ENCODE data around the gene MGAT5.

The MGAT5 gene

GRCh38 chr2:134218414-134218813 lies 35.5 kb upstream of the MGAT5 start:
- H3K9me3 ChIP-seq (ENCODE audit: control insufficient read depth, low read length) = no peaks in the 10 kb centered on the region
- WGBS, 2 experiments (ENCODE audit: insufficient coverage in 2 of 2) = 88% methylated on average over 2 of the region's 3 CpGs; no CpG with 5 or more reads in 1 of the 2 experiments
- H3K36me3 ChIP-seq (ENCODE audit: control insufficient read depth, insufficient read depth, low read length) = no peaks in the 10 kb centered on the region
- H3K4me3 ChIP-seq (ENCODE audit: extremely low read depth, insufficient read depth, low read length, poor library complexity, severe bottlenecking) = no peak overlapping the region
- no peak overlapping the region for H3K27ac ChIP-seq (ENCODE audit: low read depth, low read length, severe bottlenecking)
- peaks cover 22% of the 10 kb centered on the region for H3K4me1 ChIP-seq (ENCODE audit: control insufficient read depth, insufficient read depth, low read length, poor library complexity, severe bottlenecking)

GRCh38 chr2:134218930-134219658 lies 34.8 kb upstream of the MGAT5 start:
- Histone ChIP-seq H3K36me3 (ENCODE audit: control insufficient read depth, insufficient read depth, low read length) (no peaks in the 10 kb centered on the region), H3K4me1 (ENCODE audit: control insufficient read depth, insufficient read depth, low read length, poor library complexity, severe bottlenecking) (peaks cover 22% of the 10 kb centered on the region), H3K27ac (ENCODE audit: low read depth, low read length, severe bottlenecking) (no peak overlapping the region), H3K9me3 (ENCODE audit: control insufficient read depth, low read length) (no peaks in the 10 kb centered on the region), H3K4me3 (ENCODE audit: extremely low read depth, insufficient read depth, low read length, poor library complexity, severe bottlenecking) (no peak overlapping the region)
- 85 to 98% methylated on average over 5 to 6 of the region's 9 CpGs for WGBS, 2 experiments (ENCODE audit: insufficient coverage in 2 of 2)

GRCh38 chr2:134220344-134220974 lies 33.4 kb upstream of the MGAT5 start:
- Histone ChIP-seq H3K36me3 (ENCODE audit: control insufficient read depth, insufficient read depth, low read length) (no peaks in the 10 kb centered on the region), H3K27ac (ENCODE audit: low read depth, low read length, severe bottlenecking) (peak overlapping the region; percentile 66), H3K4me3 (ENCODE audit: extremely low read depth, insufficient read depth, low read length, poor library complexity, severe bottlenecking) (no peak overlapping the region), H3K9me3 (ENCODE audit: control insufficient read depth, low read length) (no peaks in the 10 kb centered on the region), H3K4me1 (ENCODE audit: control insufficient read depth, insufficient read depth, low read length, poor library complexity, severe bottlenecking) (peaks cover 22% of the 10 kb centered on the region)
- 56 to 67% methylated on average over 5 of the region's 7 CpGs for WGBS, 2 experiments (ENCODE audit: insufficient coverage in 2 of 2)

- no peak overlapping the region for H3K27ac ChIP-seq (ENCODE audit: low read depth, low read length, severe bottlenecking)
- peaks cover 7% of the 10 kb centered on the region for H3K9me3 ChIP-seq (ENCODE audit: control insufficient read depth, low read length)
- H3K36me3 ChIP-seq (ENCODE audit: control insufficient read depth, insufficient read depth, low read length) = no peaks in the 10 kb centered on the region
- peaks cover 19% of the 10 kb centered on the region for H3K4me1 ChIP-seq (ENCODE audit: control insufficient read depth, insufficient read depth, low read length, poor library complexity, severe bottlenecking)
- WGBS, 2 experiments (ENCODE audit: insufficient coverage in 2 of 2) = 88 to 100% methylated on average over 1 to 3 of the region's 3 CpGs
- no peak overlapping the region for H3K4me3 ChIP-seq (ENCODE audit: extremely low read depth, insufficient read depth, low read length, poor library complexity, severe bottlenecking)
These were observed 29.9 kb upstream of the MGAT5 start for GRCh38 chr2:134224005-134224404.

- Histone ChIP-seq H3K4me3 (ENCODE audit: extremely low read depth, insufficient read depth, low read length, poor library complexity, severe bottlenecking) (no peak overlapping the region), H3K4me1 (ENCODE audit: control insufficient read depth, insufficient read depth, low read length, poor library complexity, severe bottlenecking) (peaks cover 9% of the 10 kb centered on the region), H3K27ac (ENCODE audit: low read depth, low read length, severe bottlenecking) (no peak overlapping the region), H3K36me3 (ENCODE audit: control insufficient read depth, insufficient read depth, low read length) (no peaks in the 10 kb centered on the region), H3K9me3 (ENCODE audit: control insufficient read depth, low read length) (peaks cover 13% of the 10 kb centered on the region)
- WGBS, 2 experiments (ENCODE audit: insufficient coverage in 2 of 2) = 86% methylated on average over 1 of the region's 2 CpGs
These were observed 28.7 kb upstream of the MGAT5 start for GRCh38 chr2:134225173-134225572.

GRCh38 chr2:134225841-134226240 lies 28.0 kb upstream of the MGAT5 start:
- 70% methylated on average over 2 of the region's 2 CpGs; no CpG with 5 or more reads in 1 of the 2 experiments for WGBS, 2 experiments (ENCODE audit: insufficient coverage in 2 of 2)

GRCh38 chr2:134226601-134227000 lies 27.3 kb upstream of the MGAT5 start:
- 90 to 100% methylated on average over 2 to 4 of the region's 4 CpGs for WGBS, 2 experiments (ENCODE audit: insufficient coverage in 2 of 2)
- no peaks in the 10 kb centered on the region for H3K36me3 ChIP-seq (ENCODE audit: control insufficient read depth, insufficient read depth, low read length)
- no peaks in the 10 kb centered on the region for H3K4me1 ChIP-seq (ENCODE audit: control insufficient read depth, insufficient read depth, low read length, poor library complexity, severe bottlenecking)
- H3K9me3 ChIP-seq (ENCODE audit: control insufficient read depth, low read length) = peaks cover 15% of the 10 kb centered on the region
- H3K27ac ChIP-seq (ENCODE audit: low read depth, low read length, severe bottlenecking) = no peak overlapping the region
- H3K4me3 ChIP-seq (ENCODE audit: extremely low read depth, insufficient read depth, low read length, poor library complexity, severe bottlenecking) = no peak overlapping the region

More at GRCh38 chr2:134225841-134226240, 28.0 kb upstream of the MGAT5 start:
- Histone ChIP-seq H3K4me1 (ENCODE audit: control insufficient read depth, insufficient read depth, low read length, poor library complexity, severe bottlenecking) (peaks cover 2% of the 10 kb centered on the region), H3K27ac (ENCODE audit: low read depth, low read length, severe bottlenecking) (no peak overlapping the region), H3K36me3 (ENCODE audit: control insufficient read depth, insufficient read depth, low read length) (no peaks in the 10 kb centered on the region), H3K9me3 (ENCODE audit: control insufficient read depth, low read length) (peaks cover 15% of the 10 kb centered on the region), H3K4me3 (ENCODE audit: extremely low read depth, insufficient read depth, low read length, poor library complexity, severe bottlenecking) (no peak overlapping the region)

- H3K36me3 ChIP-seq (ENCODE audit: control insufficient read depth, insufficient read depth, low read length) = no peaks in the 10 kb centered on the region
- no peak overlapping the region for H3K27ac ChIP-seq (ENCODE audit: low read depth, low read length, severe bottlenecking)
- peaks cover 15% of the 10 kb centered on the region for H3K9me3 ChIP-seq (ENCODE audit: control insufficient read depth, low read length)
- no peak overlapping the region for H3K4me3 ChIP-seq (ENCODE audit: extremely low read depth, insufficient read depth, low read length, poor library complexity, severe bottlenecking)
- 96 to 100% methylated on average over 1 to 3 of the region's 3 CpGs for WGBS, 2 experiments (ENCODE audit: insufficient coverage in 2 of 2)
- H3K4me1 ChIP-seq (ENCODE audit: control insufficient read depth, insufficient read depth, low read length, poor library complexity, severe bottlenecking) = no peaks in the 10 kb centered on the region
These were observed 26.2 kb upstream of the MGAT5 start for GRCh38 chr2:134227666-134228065.

- H3K9me3 ChIP-seq (ENCODE audit: control insufficient read depth, low read length) = peaks cover 15% of the 10 kb centered on the region
- no peaks in the 10 kb centered on the region for H3K36me3 ChIP-seq (ENCODE audit: control insufficient read depth, insufficient read depth, low read length)
- WGBS, 2 experiments (ENCODE audit: insufficient coverage in 2 of 2) = 67 to 76% methylated on average over 2 of the region's 2 CpGs
- H3K4me1 ChIP-seq (ENCODE audit: control insufficient read depth, insufficient read depth, low read length, poor library complexity, severe bottlenecking) = peaks cover 5% of the 10 kb centered on the region
- no peak overlapping the region for H3K4me3 ChIP-seq (ENCODE audit: extremely low read depth, insufficient read depth, low read length, poor library complexity, severe bottlenecking)
- H3K27ac ChIP-seq (ENCODE audit: low read depth, low read length, severe bottlenecking) = no peak overlapping the region
These were observed 25.4 kb upstream of the MGAT5 start for GRCh38 chr2:134228493-134228903.

- WGBS, 2 experiments (ENCODE audit: insufficient coverage in 2 of 2) = no CpG with 5 or more reads among the region's 2 CpGs
- no peaks in the 10 kb centered on the region for H3K36me3 ChIP-seq (ENCODE audit: control insufficient read depth, insufficient read depth, low read length)
- H3K4me3 ChIP-seq (ENCODE audit: extremely low read depth, insufficient read depth, low read length, poor library complexity, severe bottlenecking) = no peak overlapping the region
- H3K9me3 ChIP-seq (ENCODE audit: control insufficient read depth, low read length) = peaks cover 15% of the 10 kb centered on the region
- peaks cover 8% of the 10 kb centered on the region for H3K4me1 ChIP-seq (ENCODE audit: control insufficient read depth, insufficient read depth, low read length, poor library complexity, severe bottlenecking)
- no peak overlapping the region for H3K27ac ChIP-seq (ENCODE audit: low read depth, low read length, severe bottlenecking)
These were observed 24.3 kb upstream of the MGAT5 start for GRCh38 chr2:134229540-134229939.

GRCh38 chr2:134230885-134231284 lies 23.0 kb upstream of the MGAT5 start:
- no peak overlapping the region for H3K27ac ChIP-seq (ENCODE audit: low read depth, low read length, severe bottlenecking)
- H3K36me3 ChIP-seq (ENCODE audit: control insufficient read depth, insufficient read depth, low read length) = no peaks in the 10 kb centered on the region
- peaks cover 22% of the 10 kb centered on the region for H3K4me1 ChIP-seq (ENCODE audit: control insufficient read depth, insufficient read depth, low read length, poor library complexity, severe bottlenecking)
- H3K9me3 ChIP-seq (ENCODE audit: control insufficient read depth, low read length) = peaks cover 15% of the 10 kb centered on the region
- no peak overlapping the region for H3K4me3 ChIP-seq (ENCODE audit: extremely low read depth, insufficient read depth, low read length, poor library complexity, severe bottlenecking)

Measured in mesodermal cell (in vitro differentiated cells).